HCT116 (cell line): ENCODE data around the gene C17orf100.

Experiments used
- ATF3 ChIP-seq: IDR thresholded peaks from 2 replicates; pipeline ENCODE4 v1.6.1; 2012
- CEBPB ChIP-seq: IDR thresholded peaks from 2 replicates; pipeline ENCODE4 v1.6.1; 2012; ENCODE audit warnings: low read depth
- EGR1 ChIP-seq: IDR thresholded peaks from 2 replicates; pipeline ENCODE4 v1.6.1; 2012; ENCODE audit warnings: low read depth
- POLR2A ChIP-seq: IDR thresholded peaks from 2 replicates; pipeline ENCODE4 v1.7.0; 2011; ENCODE audit warnings: borderline replicate concordance; ENCODE audit not compliant: insufficient read depth, insufficient read length; ENCODE audit errors: extremely low read depth
- TCF7L2 ChIP-seq: IDR thresholded peaks from 2 replicates; pipeline ENCODE4 v1.7.0; 2011; ENCODE audit warnings: borderline replicate concordance, inconsistent platforms; ENCODE audit not compliant: insufficient read depth, insufficient read length; ENCODE audit errors: extremely low read depth
- ZFX ChIP-seq: fragments of 450-650 bp; IDR thresholded peaks from 2 replicates; pipeline ENCODE4 v1.6.1; 2017
- TF ChIP-seq, protein P1 (sequence below), 3 experiments: fragments of 200-600 bp in 1 of 3; sonication (generic) in 1 of 3; IDR thresholded peaks in 2 of 3; conservative IDR thresholded peaks in 1 of 3; 2 replicates each; pipeline ENCODE4 v1.5.1; 2012 to 2017; ENCODE audit warnings: low read depth in 2 of 3, low read length in 2 of 3, antibody characterized with exemption in 1 of 3, borderline replicate concordance in 1 of 3, control low read depth in 1 of 3, mild to moderate bottlenecking in 1 of 3, mixed read lengths in 1 of 3, mixed run types in 1 of 3, moderate library complexity in 1 of 3; ENCODE audit not compliant: insufficient read depth in 1 of 3
- TF ChIP-seq, protein P2 (sequence below): IDR thresholded peaks from 2 replicates; pipeline ENCODE4 v1.6.1; 2012

GRCh38 chr17:6700948-6701307 lies 49.4 kb downstream of the C17orf100 start:
- TF ChIP-seq, protein P1, sequence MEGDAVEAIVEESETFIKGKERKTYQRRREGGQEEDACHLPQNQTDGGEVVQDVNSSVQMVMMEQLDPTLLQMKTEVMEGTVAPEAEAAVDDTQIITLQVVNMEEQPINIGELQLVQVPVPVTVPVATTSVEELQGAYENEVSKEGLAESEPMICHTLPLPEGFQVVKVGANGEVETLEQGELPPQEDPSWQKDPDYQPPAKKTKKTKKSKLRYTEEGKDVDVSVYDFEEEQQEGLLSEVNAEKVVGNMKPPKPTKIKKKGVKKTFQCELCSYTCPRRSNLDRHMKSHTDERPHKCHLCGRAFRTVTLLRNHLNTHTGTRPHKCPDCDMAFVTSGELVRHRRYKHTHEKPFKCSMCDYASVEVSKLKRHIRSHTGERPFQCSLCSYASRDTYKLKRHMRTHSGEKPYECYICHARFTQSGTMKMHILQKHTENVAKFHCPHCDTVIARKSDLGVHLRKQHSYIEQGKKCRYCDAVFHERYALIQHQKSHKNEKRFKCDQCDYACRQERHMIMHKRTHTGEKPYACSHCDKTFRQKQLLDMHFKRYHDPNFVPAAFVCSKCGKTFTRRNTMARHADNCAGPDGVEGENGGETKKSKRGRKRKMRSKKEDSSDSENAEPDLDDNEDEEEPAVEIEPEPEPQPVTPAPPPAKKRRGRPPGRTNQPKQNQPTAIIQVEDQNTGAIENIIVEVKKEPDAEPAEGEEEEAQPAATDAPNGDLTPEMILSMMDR (IDR thresholded peaks at IDR 0.05 in 2 of 3, conservative IDR thresholded peaks at IDR 0.05 in 1 of 3; ENCODE audit: borderline replicate concordance in 1 of 3, insufficient read depth in 1 of 3, low read depth in 2 of 3, low read length in 2 of 3), result no peak
- TF ChIP-seq EGR1, result no peak
- no peak for TF ChIP-seq POLR2A
- no peak for TF ChIP-seq ATF3
- TF ChIP-seq CEBPB, result no peak
- TF ChIP-seq, protein P2, sequence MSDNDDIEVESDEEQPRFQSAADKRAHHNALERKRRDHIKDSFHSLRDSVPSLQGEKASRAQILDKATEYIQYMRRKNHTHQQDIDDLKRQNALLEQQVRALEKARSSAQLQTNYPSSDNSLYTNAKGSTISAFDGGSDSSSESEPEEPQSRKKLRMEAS, result no peak
- no peak for TF ChIP-seq TCF7L2
- no peak for TF ChIP-seq ZFX
